CD14-positive monocyte (primary cell): ENCODE results near the gene IQCN. TPM values are rescaled to one million over a fixed set of nuclear protein-coding genes. Genes with fewer than 3 reads are reported as not detected.

ENCODE experiments used
- DNase-seq, 3 donors: peaks; one replicate each; pipeline ENCODE4 v3.0.0-alpha.2; 2011 to 2022
- H2AFZ ChIP-seq: 2 replicates; pipeline ENCODE4 v1.6.0; 2012; ENCODE audit warnings: mild to moderate bottlenecking, low read depth, low read length, inconsistent platforms; ENCODE audit not compliant: insufficient read depth, poor library complexity, severe bottlenecking
- H3K27ac ChIP-seq, 2 donors: 1 replicate in 1 of 2; 2 replicates in 1 of 2; pipeline ENCODE4 v1.5.1; 2012 to 2013; ENCODE audit warnings: low read length in 2 of 2, control low read depth in 1 of 2, inconsistent platforms in 1 of 2, low read depth in 1 of 2, mild to moderate bottlenecking in 1 of 2
- H3K27me3 ChIP-seq, 2 donors: one replicate each; pipeline versions ENCODE4 v1.6.0 to v1.6.1; 2011 to 2013; ENCODE audit warnings: low read length in 2 of 2; ENCODE audit not compliant: control insufficient read depth in 2 of 2, insufficient read depth in 2 of 2
- H3K36me3 ChIP-seq, 2 donors: replicated peaks in 1 of 2; 1 replicate in 1 of 2; 2 replicates in 1 of 2; pipeline versions ENCODE4 v1.5.1 to v1.6.1; 2012 to 2013; ENCODE audit warnings: low read length in 2 of 2, control low read depth in 1 of 2, inconsistent platforms in 1 of 2, mild to moderate bottlenecking in 1 of 2; ENCODE audit not compliant: insufficient read depth in 2 of 2, control insufficient read depth in 1 of 2
- H3K4me1 ChIP-seq, 2 donors: 1 replicate in 1 of 2; 2 replicates in 1 of 2; pipeline versions ENCODE4 v1.5.1 to v1.6.1; 2012 to 2013; ENCODE audit warnings: low read length in 2 of 2, control low read depth in 1 of 2, inconsistent platforms in 1 of 2, mild to moderate bottlenecking in 1 of 2, moderate library complexity in 1 of 2; ENCODE audit not compliant: insufficient read depth in 2 of 2, control insufficient read depth in 1 of 2
- H3K4me2 ChIP-seq: replicated peaks from 2 replicates; pipeline ENCODE3; 2012; ENCODE audit warnings: low read length, moderate library complexity, mild to moderate bottlenecking; ENCODE audit not compliant: poor library complexity, severe bottlenecking; ENCODE audit errors: extremely low read depth
- H3K4me3 ChIP-seq, 3 experiments: fragments of 200-600 bp in 1 of 3; sonication (generic) in 1 of 3; replicated peaks in 1 of 3; 1 replicate in 2 of 3; 2 replicates in 1 of 3; pipeline ENCODE4 v1.5.1; 2011 to 2013; ENCODE audit warnings: low read length in 3 of 3, mild to moderate bottlenecking in 3 of 3, control low read depth in 2 of 3, low read depth in 2 of 3, inconsistent platforms in 1 of 3, moderate library complexity in 1 of 3
- H3K79me2 ChIP-seq: 2 replicates; pipeline ENCODE4 v1.6.0; 2012; ENCODE audit warnings: mild to moderate bottlenecking, control low read depth, inconsistent platforms, low read length, moderate library complexity; ENCODE audit not compliant: insufficient read depth
- H3K9ac ChIP-seq: 2 replicates; pipeline ENCODE4 v1.6.0; 2017; ENCODE audit warnings: low read length, mild to moderate bottlenecking; ENCODE audit not compliant: insufficient read depth, poor library complexity, severe bottlenecking
- H3K9me3 ChIP-seq, 2 donors: replicated peaks in 1 of 2; 1 replicate in 1 of 2; 2 replicates in 1 of 2; pipeline versions ENCODE4 v1.5.1 to v1.6.1; 2012 to 2013; ENCODE audit warnings: low read length in 2 of 2, control low read depth in 1 of 2; ENCODE audit not compliant: control insufficient read depth in 1 of 2, insufficient read depth in 1 of 2
- H4K20me1 ChIP-seq: 2 replicates; pipeline ENCODE4 v1.6.0; 2012; ENCODE audit warnings: mild to moderate bottlenecking, low read length, control low read depth, moderate library complexity; ENCODE audit not compliant: insufficient read depth
- H3K27ac Mint-ChIP-seq, 7 donors: one replicate each; pipeline ENCODE4 v1.8.0; 2020; ENCODE audit warnings: mild to moderate bottlenecking in 7 of 7, mixed read lengths in 7 of 7, moderate library complexity in 6 of 7, inconsistent platforms in 2 of 7
- H3K27me3 Mint-ChIP-seq, 3 donors: one replicate each; pipeline ENCODE4 v1.8.0; 2021 to 2022; ENCODE audit warnings: low read depth in 3 of 3, mild to moderate bottlenecking in 3 of 3, mixed read lengths in 3 of 3, moderate library complexity in 3 of 3, inconsistent platforms in 1 of 3
- H3K36me3 Mint-ChIP-seq, 2 donors: one replicate each; pipeline ENCODE4 v1.8.0; 2020; ENCODE audit warnings: mixed read lengths in 2 of 2, inconsistent platforms in 1 of 2, mild to moderate bottlenecking in 1 of 2
- H3K4me1 Mint-ChIP-seq: one replicate; pipeline ENCODE4 v1.8.0; 2020; ENCODE audit warnings: mild to moderate bottlenecking, mixed read lengths
- H3K4me3 Mint-ChIP-seq, 2 donors: one replicate each; pipeline ENCODE4 v1.8.0; 2020; ENCODE audit warnings: mild to moderate bottlenecking in 2 of 2, mixed read lengths in 2 of 2, moderate library complexity in 1 of 2
- H3K9me3 Mint-ChIP-seq, 7 donors: one replicate each; pipeline ENCODE4 v1.8.0; 2020 to 2022; ENCODE audit warnings: mixed read lengths in 7 of 7, mild to moderate bottlenecking in 6 of 7, moderate library complexity in 6 of 7, inconsistent platforms in 2 of 7
- WGBS: methylation state at CpG from one replicate; pipeline ENCODE4 v1.1.5; 2013; ENCODE audit warnings: missing lambda C conversion rate; ENCODE audit not compliant: insufficient coverage; 5-methylcytosine and 5-hydroxymethylcytosine counted together
- intact Hi-C, 2 donors: fragments of 100-400 bp; cut with micrococcal nuclease; formaldehyde crosslinking; loops; one replicate each; pipeline versions ENCODE4 v1.15.0 to v1.15.1; 2023
- polyA plus RNA-seq, 3 donors: library from polyadenylated mRNA; depleted of rRNA in 1 of 3; unstranded in 2 of 3; stranded (reverse) in 1 of 3; fragments of 300-500 nt in 2 of 3; fragments of >200 nt in 1 of 3; fragmentation: Illumina TruSeq in 2 of 3; gene quantifications; 1 replicate in 2 of 3; 2 replicates in 1 of 3; pipeline ENCODE4 v1.2.3, GENCODE V29; 2012 to 2021
- small RNA-seq: library from RNA; depleted of rRNA; stranded (forward); fragments of <200 nt; gene quantifications from one replicate; pipeline ENCODE3, GENCODE V24; 2012; ENCODE audit warnings: low read depth; ENCODE audit not compliant: insufficient read length
- TF ChIP-seq, protein P1 (sequence below): fragments of 200-600 bp; IDR thresholded peaks from one replicate; pipeline ENCODE4 v1.8.0; 2022; ENCODE audit warnings: antibody characterized with exemption, mild to moderate bottlenecking

IQCN gene
- polyA plus RNA-seq, 3 donors, result 6.9 TPM; not detected in 2

GRCh38 chr19:18208098-18208951 lies 65.9 kb downstream of the IQCN start:
- no peak overlapping the region for H3K4me3 ChIP-seq
- TF ChIP-seq, protein P1, sequence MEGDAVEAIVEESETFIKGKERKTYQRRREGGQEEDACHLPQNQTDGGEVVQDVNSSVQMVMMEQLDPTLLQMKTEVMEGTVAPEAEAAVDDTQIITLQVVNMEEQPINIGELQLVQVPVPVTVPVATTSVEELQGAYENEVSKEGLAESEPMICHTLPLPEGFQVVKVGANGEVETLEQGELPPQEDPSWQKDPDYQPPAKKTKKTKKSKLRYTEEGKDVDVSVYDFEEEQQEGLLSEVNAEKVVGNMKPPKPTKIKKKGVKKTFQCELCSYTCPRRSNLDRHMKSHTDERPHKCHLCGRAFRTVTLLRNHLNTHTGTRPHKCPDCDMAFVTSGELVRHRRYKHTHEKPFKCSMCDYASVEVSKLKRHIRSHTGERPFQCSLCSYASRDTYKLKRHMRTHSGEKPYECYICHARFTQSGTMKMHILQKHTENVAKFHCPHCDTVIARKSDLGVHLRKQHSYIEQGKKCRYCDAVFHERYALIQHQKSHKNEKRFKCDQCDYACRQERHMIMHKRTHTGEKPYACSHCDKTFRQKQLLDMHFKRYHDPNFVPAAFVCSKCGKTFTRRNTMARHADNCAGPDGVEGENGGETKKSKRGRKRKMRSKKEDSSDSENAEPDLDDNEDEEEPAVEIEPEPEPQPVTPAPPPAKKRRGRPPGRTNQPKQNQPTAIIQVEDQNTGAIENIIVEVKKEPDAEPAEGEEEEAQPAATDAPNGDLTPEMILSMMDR, result peak; percentile 94
- H3K27me3 Mint-ChIP-seq, result peaks cover 25 to 37% (median 31%) of the 10 kb centered on the region in 3 donors
- H3K27ac ChIP-seq, result no peak overlapping the region
- H3K27me3 ChIP-seq, result peaks cover 0 to 4% of the 10 kb centered on the region in 2 donors
- intact Hi-C loops, result loop anchor here (1.0 to 10.0 kb wide), 4 partner anchors 43 to 206 kb away; partner anchors contain the start of genes PIK3R2 (in 1 of the 2) and SSBP4 (in 1 of the 2)
- 31% methylated on average over 7 of the region's 32 CpGs for WGBS
- H3K4me1 ChIP-seq, result peaks cover 15 to 20% of the 10 kb centered on the region in 2 donors
- no peaks in the 10 kb centered on the region for H3K36me3 ChIP-seq
- DNase-seq, result peak in 2 of 3 donors; percentile 45 to 53
- H3K4me3 Mint-ChIP-seq, result no peak overlapping the region
- H3K9me3 ChIP-seq, result no peaks in the 10 kb centered on the region
- H3K4me1 Mint-ChIP-seq, result peaks cover 11% of the 10 kb centered on the region
- no peak overlapping the region for H3K27ac Mint-ChIP-seq
- peaks cover 2% of the 10 kb centered on the region for H3K79me2 ChIP-seq
- no peak overlapping the region for H3K4me2 ChIP-seq
- no peaks in the 10 kb centered on the region for H3K9me3 Mint-ChIP-seq
- no peak overlapping the region for H3K9ac ChIP-seq
- H3K36me3 Mint-ChIP-seq, result no peaks in the 10 kb centered on the region
- no peaks in the 10 kb centered on the region for H4K20me1 ChIP-seq
- no peak overlapping the region for H2AFZ ChIP-seq

Small RNA genes within 50 kb of the gene (small RNA-seq; reads per million reads assigned to genes)
- not detected for gene MIR3188
- gene RPL39P38, result not detected

Other genes with a start within 250 kb of the IQCN start
- 10 to 100 TPM in 1 of 3 donors, 1 to 10 TPM in 2; 7.8 to 17.5 (median 7.9) TPM for gene IL12RB1, start 187.5 kb downstream of the IQCN start, polyA plus RNA-seq
- gene MAST3, start 176.7 kb downstream of the IQCN start, polyA plus RNA-seq, result 10 to 100 TPM in 2 of 3 donors, 1 to 10 TPM in 1; 6.8 to 34.0 (median 12.4) TPM
- 1 to 10 TPM in 2 of 3 donors, under 1 TPM in 1; 0.99 to 7.7 (median 2.0) TPM for gene PIK3R2, start 121.3 kb downstream of the IQCN start, polyA plus RNA-seq
- gene IFI30, start 100.6 kb downstream of the IQCN start, polyA plus RNA-seq, result 1,000 to 10,000 TPM; 3,608 to 6,022 (median 4,550) TPM
- gene MPV17L2, start 81.2 kb downstream of the IQCN start, polyA plus RNA-seq, result 10 to 100 TPM; 14.3 to 20.2 (median 15.0) TPM
- 1 to 10 TPM in 1 of 3 donors, under 1 TPM in 2; 0.55 to 8.7 (median 0.56) TPM for gene RAB3A, start 70.4 kb downstream of the IQCN start, polyA plus RNA-seq
- gene PDE4C, start 48.0 kb downstream of the IQCN start, polyA plus RNA-seq, result not detected
- 1,000 to 10,000 TPM in 1 of 3 donors, 10 to 100 TPM in 2; 22.5 to 1,792 (median 86.9) TPM for gene JUND, start 7.2 kb upstream of the IQCN start, polyA plus RNA-seq
- 100 to 1,000 TPM in 1 of 3 donors, 10 to 100 TPM in 2; 66.5 to 143 (median 97.0) TPM for gene LSM4, start 48.6 kb upstream of the IQCN start, polyA plus RNA-seq
- gene PGPEP1, start 66.1 kb upstream of the IQCN start, polyA plus RNA-seq, result 10 to 100 TPM; 10.3 to 25.1 (median 10.3) TPM
- under 1 TPM in 1 of 3 donors, not detected in 2; 0.36 TPM for gene GDF15, start 111.7 kb upstream of the IQCN start, polyA plus RNA-seq
- gene LRRC25, start 123.2 kb upstream of the IQCN start, polyA plus RNA-seq, result 100 to 1,000 TPM; 173 to 581 (median 416) TPM
- gene SSBP4, start 144.9 kb upstream of the IQCN start, polyA plus RNA-seq, result 10 to 100 TPM; 38.5 to 74.5 (median 48.3) TPM
- gene ISYNA1, start 163.7 kb upstream of the IQCN start, polyA plus RNA-seq, result 1 to 10 TPM in 1 of 3 donors, not detected in 2; 3.7 TPM
- 10 to 100 TPM; 12.2 to 35.3 (median 12.6) TPM for gene ELL, start 247.6 kb upstream of the IQCN start, polyA plus RNA-seq